ENCODE measurements around the gene PTPN18.
"Not testable (repeated sequence)": the region's sequence is repeated elsewhere in the genome, so short reads cannot be mapped to it uniquely, and the experiment has no call there.

Gene PTPN18

DNA sequence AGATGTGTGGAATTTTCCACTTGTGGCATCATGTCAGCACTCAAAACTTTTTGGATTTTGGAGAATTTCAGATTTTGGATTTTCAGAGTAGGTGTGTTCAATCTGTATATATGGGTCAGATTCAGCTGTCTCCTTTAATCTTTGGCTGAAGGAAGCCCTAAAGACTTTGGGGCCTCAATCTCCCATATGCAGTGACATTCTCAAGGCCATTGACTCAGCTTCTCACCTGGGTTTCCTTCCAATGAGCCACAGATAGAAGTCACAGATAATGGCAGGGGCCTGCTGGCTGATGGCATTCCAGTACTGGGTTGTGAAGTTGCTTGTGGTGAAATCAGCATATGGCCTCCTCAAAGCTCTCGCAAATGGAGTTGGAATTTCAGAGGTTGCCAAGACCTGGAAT lies 63.0 kb downstream of the PTPN18 start:
- FAIRE-seq; DNase-seq (ENCODE audit: insufficient read length, low spot score): not testable (repeated sequence)

Data from HTR-8/SVneo (cell line).